ENCODE measurements around the gene SLC1A3. TPM values are rescaled to one million over a fixed set of nuclear protein-coding genes. Genes with fewer than 3 reads are reported as not detected.

SLC1A3 gene
- total and polyA plus RNA-seq, 2 donors (not counting 1 experiment from before 2014, with no cell fraction given) = 0.52 to 3.3 TPM

DNA sequence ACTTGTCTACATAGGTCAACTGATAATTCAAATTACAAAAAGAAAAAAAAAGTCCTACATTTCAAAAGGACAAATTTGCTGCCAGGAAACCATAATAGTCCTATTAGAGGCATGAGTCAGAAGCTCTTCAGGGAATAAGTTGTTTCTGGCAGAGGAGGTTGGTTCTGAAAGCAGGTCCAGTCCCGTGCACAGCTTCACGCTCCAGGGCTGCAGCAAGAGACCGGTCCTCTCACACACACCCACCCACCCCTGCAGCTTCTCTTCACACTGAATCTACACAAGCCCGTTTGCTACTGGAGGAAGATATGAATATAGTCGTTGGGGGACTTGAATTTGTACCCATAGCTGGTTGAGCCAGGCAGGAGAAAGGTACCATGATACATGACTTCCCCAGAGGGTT is 36.9 kb upstream of the SLC1A3 start:
- no peak overlapping the region for H2AFZ ChIP-seq (ENCODE audit: low read length)
- no peaks in the 10 kb centered on the region for H3K9me3 ChIP-seq (ENCODE audit: control insufficient read depth, insufficient read depth, low read depth, low read length)
- H3K27ac ChIP-seq (ENCODE audit: insufficient read depth, low read length) = no peak overlapping the region
- H3K27me3 ChIP-seq (ENCODE audit: control insufficient read depth, insufficient read depth, low read length) = no peaks in the 10 kb centered on the region
- no peak overlapping the region for H3K9ac ChIP-seq (ENCODE audit: insufficient read depth, low read length)
- no peaks in the 10 kb centered on the region for H4K20me1 ChIP-seq (ENCODE audit: control insufficient read depth, extremely low read depth, insufficient read depth, low read length)
- no peaks in the 10 kb centered on the region for H3K4me1 ChIP-seq (ENCODE audit: control insufficient read depth, extremely low read depth, insufficient read depth, low read length)
- DNase-seq (ENCODE audit: low read depth in 2 of 2) = peak; percentile 49 to 64
- no peaks in the 10 kb centered on the region for H3K36me3 ChIP-seq (ENCODE audit: control insufficient read depth, insufficient read depth, low read length)
- no peak for TF ChIP-seq EZH2 (IDR thresholded peaks at IDR 0.05; ENCODE audit: low read length, missing control alignments)
- TF ChIP-seq, protein P1, sequence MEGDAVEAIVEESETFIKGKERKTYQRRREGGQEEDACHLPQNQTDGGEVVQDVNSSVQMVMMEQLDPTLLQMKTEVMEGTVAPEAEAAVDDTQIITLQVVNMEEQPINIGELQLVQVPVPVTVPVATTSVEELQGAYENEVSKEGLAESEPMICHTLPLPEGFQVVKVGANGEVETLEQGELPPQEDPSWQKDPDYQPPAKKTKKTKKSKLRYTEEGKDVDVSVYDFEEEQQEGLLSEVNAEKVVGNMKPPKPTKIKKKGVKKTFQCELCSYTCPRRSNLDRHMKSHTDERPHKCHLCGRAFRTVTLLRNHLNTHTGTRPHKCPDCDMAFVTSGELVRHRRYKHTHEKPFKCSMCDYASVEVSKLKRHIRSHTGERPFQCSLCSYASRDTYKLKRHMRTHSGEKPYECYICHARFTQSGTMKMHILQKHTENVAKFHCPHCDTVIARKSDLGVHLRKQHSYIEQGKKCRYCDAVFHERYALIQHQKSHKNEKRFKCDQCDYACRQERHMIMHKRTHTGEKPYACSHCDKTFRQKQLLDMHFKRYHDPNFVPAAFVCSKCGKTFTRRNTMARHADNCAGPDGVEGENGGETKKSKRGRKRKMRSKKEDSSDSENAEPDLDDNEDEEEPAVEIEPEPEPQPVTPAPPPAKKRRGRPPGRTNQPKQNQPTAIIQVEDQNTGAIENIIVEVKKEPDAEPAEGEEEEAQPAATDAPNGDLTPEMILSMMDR (conservative IDR thresholded peaks at IDR 0.05 in 1 of 2, IDR thresholded peaks at IDR 0.05 in 1 of 2; ENCODE audit: low read depth in 1 of 2, low read length in 2 of 2) = no peak
- no peak overlapping the region for H3K4me3 ChIP-seq (replicated peaks in 1 of 4; ENCODE audit: control extremely low read depth in 1 of 4, insufficient read depth in 1 of 4, low read depth in 3 of 4, low read length in 4 of 4)
- H3K79me2 ChIP-seq (ENCODE audit: control insufficient read depth, insufficient read depth, low read length) = no peaks in the 10 kb centered on the region
- no peak overlapping the region for H3K4me2 ChIP-seq (ENCODE audit: extremely low read depth, insufficient read depth, low read length)

DNA sequence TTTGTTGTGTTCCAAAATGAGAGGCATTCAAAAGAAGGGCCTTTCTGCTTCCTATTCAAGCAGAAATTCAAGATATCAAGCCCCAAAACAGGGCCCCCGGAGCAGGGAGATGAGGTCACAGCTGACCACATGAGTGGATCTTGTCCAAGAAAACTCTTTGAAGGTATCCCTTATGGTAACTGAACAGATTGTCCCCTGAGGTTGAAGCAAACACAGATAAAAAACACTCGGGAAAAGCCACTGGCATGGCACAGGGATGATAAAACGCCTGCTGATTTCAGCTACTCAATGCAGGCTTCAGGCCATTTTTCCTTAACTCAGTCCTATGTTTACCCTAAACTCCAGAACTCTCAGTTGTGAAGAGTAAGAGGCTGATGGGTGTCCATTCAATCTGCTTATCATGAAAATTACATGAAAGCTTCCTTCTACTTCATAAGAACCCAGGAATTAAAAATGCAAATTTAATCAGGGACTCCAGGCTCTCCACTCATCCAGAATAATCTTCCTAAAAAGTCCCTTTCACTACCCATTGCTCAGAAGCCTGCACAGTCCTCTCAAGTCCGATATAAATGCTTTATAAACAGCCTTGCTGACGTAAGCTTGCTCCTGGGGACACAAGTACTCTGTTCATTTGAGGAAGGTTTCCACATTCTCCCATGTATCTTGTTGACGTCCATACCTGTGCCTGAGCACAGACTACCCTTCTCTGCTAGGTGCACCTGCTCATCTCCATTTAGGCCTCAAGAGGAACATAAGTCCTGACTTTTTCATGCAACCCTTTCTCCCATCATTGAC is 35.9 kb upstream of the SLC1A3 start:
- TF ChIP-seq, protein P1 (conservative IDR thresholded peaks at IDR 0.05 in 1 of 2, IDR thresholded peaks at IDR 0.05 in 1 of 2; ENCODE audit: low read depth in 1 of 2, low read length in 2 of 2) = no peak
- no peak for TF ChIP-seq EZH2 (IDR thresholded peaks at IDR 0.05; ENCODE audit: low read length, missing control alignments)
- H3K4me2 ChIP-seq (ENCODE audit: extremely low read depth, insufficient read depth, low read length) = no peak overlapping the region
- DNase-seq (ENCODE audit: low read depth in 2 of 2) = peak; percentile 71 to 80

DNA sequence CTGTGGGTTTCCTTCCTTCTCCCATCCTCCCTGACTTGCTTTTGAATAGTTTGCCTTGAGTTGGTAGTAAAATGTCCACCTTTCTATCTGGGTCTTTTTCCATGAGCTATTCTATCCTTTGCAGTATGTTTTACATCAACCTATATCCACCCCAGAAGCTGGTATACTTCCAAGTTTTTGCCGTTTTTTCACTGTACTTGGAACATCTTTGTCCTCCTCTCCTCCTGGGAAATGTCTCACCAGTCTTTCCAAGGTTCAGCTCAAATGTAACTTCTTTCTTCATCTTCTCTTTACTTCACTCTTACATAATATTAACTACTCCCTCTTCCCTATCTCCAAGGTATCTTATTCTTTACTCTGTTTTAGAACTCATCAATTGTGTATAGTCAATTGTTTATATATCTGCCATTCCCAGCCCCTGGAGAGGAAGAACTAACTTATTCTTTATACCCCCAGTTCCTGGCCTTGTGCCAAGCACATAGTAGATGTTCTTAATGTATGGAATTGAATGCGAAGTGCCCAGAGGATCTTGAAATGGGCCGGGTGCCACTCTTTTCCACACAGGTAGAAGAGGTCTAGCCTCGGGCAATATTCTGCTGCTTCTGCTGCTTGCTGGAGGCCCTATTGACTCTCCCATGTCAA is 34.9 kb upstream of the SLC1A3 start:
- no peak for DNase-seq (ENCODE audit: low read depth in 2 of 2)
- Histone ChIP-seq H3K9me3 (ENCODE audit: control insufficient read depth, insufficient read depth, low read depth, low read length) (no peaks in the 10 kb centered on the region), H3K27me3 (ENCODE audit: control insufficient read depth, insufficient read depth, low read length) (no peaks in the 10 kb centered on the region), H3K27ac (ENCODE audit: insufficient read depth, low read length) (no peak overlapping the region), H3K4me2 (ENCODE audit: extremely low read depth, insufficient read depth, low read length) (no peak overlapping the region), H3K36me3 (ENCODE audit: control insufficient read depth, insufficient read depth, low read length) (no peaks in the 10 kb centered on the region), H3K79me2 (ENCODE audit: control insufficient read depth, insufficient read depth, low read length) (no peaks in the 10 kb centered on the region), H3K4me1 (ENCODE audit: control insufficient read depth, extremely low read depth, insufficient read depth, low read length) (peaks cover 2% of the 10 kb centered on the region), H4K20me1 (ENCODE audit: control insufficient read depth, extremely low read depth, insufficient read depth, low read length) (no peaks in the 10 kb centered on the region), H3K4me3 (replicated peaks in 1 of 4; ENCODE audit: control extremely low read depth in 1 of 4, insufficient read depth in 1 of 4, low read depth in 3 of 4, low read length in 4 of 4) (no peak overlapping the region), H2AFZ (ENCODE audit: low read length) (no peak overlapping the region), H3K9ac (ENCODE audit: insufficient read depth, low read length) (no peak overlapping the region)
- TF ChIP-seq, protein P1 (conservative IDR thresholded peaks at IDR 0.05 in 1 of 2, IDR thresholded peaks at IDR 0.05 in 1 of 2; ENCODE audit: low read depth in 1 of 2, low read length in 2 of 2) = no peak
- no peak for TF ChIP-seq EZH2 (IDR thresholded peaks at IDR 0.05; ENCODE audit: low read length, missing control alignments)

More for the DNA sequence above, 35.9 kb upstream of the SLC1A3 start:
- Histone ChIP-seq H3K27me3 (ENCODE audit: control insufficient read depth, insufficient read depth, low read length) (no peaks in the 10 kb centered on the region), H3K4me1 (ENCODE audit: control insufficient read depth, extremely low read depth, insufficient read depth, low read length) (peaks cover 2% of the 10 kb centered on the region), H3K4me3 (replicated peaks in 1 of 4; ENCODE audit: control extremely low read depth in 1 of 4, insufficient read depth in 1 of 4, low read depth in 3 of 4, low read length in 4 of 4) (no peak overlapping the region), H2AFZ (ENCODE audit: low read length) (no peak overlapping the region), H3K27ac (ENCODE audit: insufficient read depth, low read length) (no peak overlapping the region), H3K9ac (ENCODE audit: insufficient read depth, low read length) (no peak overlapping the region), H4K20me1 (ENCODE audit: control insufficient read depth, extremely low read depth, insufficient read depth, low read length) (no peaks in the 10 kb centered on the region), H3K36me3 (ENCODE audit: control insufficient read depth, insufficient read depth, low read length) (no peaks in the 10 kb centered on the region), H3K9me3 (ENCODE audit: control insufficient read depth, insufficient read depth, low read depth, low read length) (no peaks in the 10 kb centered on the region), H3K79me2 (ENCODE audit: control insufficient read depth, insufficient read depth, low read length) (no peaks in the 10 kb centered on the region)

All from fibroblast of lung (primary cell).